Activated naive CD8-positive, alpha-beta T cell treated with anti-CD3 and anti-CD28 coated beads, Interleukin-2, amount 10 ng/mL, durations not matched to agents 7 days and 5 days (primary cell): ENCODE measurements around the gene ATP9B. TPM values are rescaled to one million over a fixed set of nuclear protein-coding genes. Genes with fewer than 3 reads are reported as not detected.
"Not testable (repeated sequence)": the region's sequence is repeated elsewhere in the genome, so short reads cannot be mapped to it uniquely, and the experiment has no call there.

Source experiments
- ATAC-seq: fragments of 150-1000 bp; cut with Tn5 transposase; one replicate; pipeline ENCODE4 v1.10.0; 2021; ENCODE audit warnings: low read depth, moderate library complexity
- POLR2A ChIA-PET: fragments of 350-600 bp; sonication (Branson Sonifier 250); formaldehyde crosslinking; loops from one replicate; lab custom pipeline; 2021; ENCODE audit warnings: antibody characterized with exemption; lab: Charles Lee
- DNase-seq: peaks from one replicate; pipeline ENCODE4 v3.0.0; 2021
- H3K27ac Mint-ChIP-seq: one replicate; pipeline ENCODE4 v1.8.0; 2022; ENCODE audit warnings: mild to moderate bottlenecking, mixed read lengths
- H3K27me3 Mint-ChIP-seq: one replicate; pipeline ENCODE4 v1.8.0; 2022; ENCODE audit warnings: mild to moderate bottlenecking, moderate library complexity, mixed read lengths
- H3K36me3 Mint-ChIP-seq: one replicate; pipeline ENCODE4 v1.8.0; 2021; ENCODE audit warnings: mild to moderate bottlenecking, mixed read lengths
- H3K4me1 Mint-ChIP-seq: one replicate; pipeline ENCODE4 v1.8.0; 2021; ENCODE audit warnings: mixed read lengths
- H3K4me3 Mint-ChIP-seq: one replicate; pipeline ENCODE4 v1.8.0; 2022; ENCODE audit warnings: mild to moderate bottlenecking, moderate library complexity, mixed read lengths
- H3K9me3 Mint-ChIP-seq: one replicate; pipeline ENCODE4 v1.8.0; 2021; ENCODE audit warnings: mixed read lengths
- total RNA-seq, 2 experiments: library from RNA; stranded (reverse); gene quantifications; one replicate each; pipeline ENCODE4 v1.2.3, GENCODE V29; 2021

The ATP9B gene
- total RNA-seq, 2 experiments from 2014 or later = 34.2 to 39.0 TPM

DNA sequence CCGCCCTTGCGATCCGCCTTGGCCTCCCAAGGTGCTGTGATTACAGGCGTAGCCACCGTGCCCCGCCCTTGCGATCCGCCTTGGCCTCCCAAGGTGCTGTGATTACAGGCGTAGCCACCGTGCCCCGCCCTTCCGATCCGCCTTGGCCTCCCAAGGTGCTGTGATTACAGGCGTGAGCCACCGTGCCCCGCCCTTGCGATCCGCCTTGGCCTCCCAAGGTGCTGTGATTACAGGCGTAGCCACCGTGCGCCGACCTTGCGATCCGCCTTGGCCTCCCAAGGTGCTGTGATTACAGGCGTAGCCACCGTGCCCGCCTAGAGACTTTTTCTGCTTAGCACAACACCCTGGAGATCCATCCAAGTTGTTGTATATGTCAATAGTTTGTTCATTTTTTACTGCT is 103.1 kb downstream of the ATP9B start:
- POLR2A ChIA-PET, H3K27me3 Mint-ChIP-seq, DNase-seq, H3K9me3 Mint-ChIP-seq, H3K36me3 Mint-ChIP-seq, H3K4me1 Mint-ChIP-seq, H3K27ac Mint-ChIP-seq, ATAC-seq, H3K4me3 Mint-ChIP-seq: not testable (repeated sequence)

GRCh38 chr18:79173742-79174141 is 104.5 kb downstream of the ATP9B start:
- POLR2A ChIA-PET = no interaction called here
- Mint-ChIP-seq H3K4me1 (no peaks in the 10 kb centered on the region), H3K27ac (no peak overlapping the region), H3K36me3 (peaks cover 11% of the 10 kb centered on the region), H3K9me3 (no peaks in the 10 kb centered on the region), H3K27me3 (no peaks in the 10 kb centered on the region), H3K4me3 (no peak overlapping the region)
- no peak for ATAC-seq
- no peak for DNase-seq

DNA sequence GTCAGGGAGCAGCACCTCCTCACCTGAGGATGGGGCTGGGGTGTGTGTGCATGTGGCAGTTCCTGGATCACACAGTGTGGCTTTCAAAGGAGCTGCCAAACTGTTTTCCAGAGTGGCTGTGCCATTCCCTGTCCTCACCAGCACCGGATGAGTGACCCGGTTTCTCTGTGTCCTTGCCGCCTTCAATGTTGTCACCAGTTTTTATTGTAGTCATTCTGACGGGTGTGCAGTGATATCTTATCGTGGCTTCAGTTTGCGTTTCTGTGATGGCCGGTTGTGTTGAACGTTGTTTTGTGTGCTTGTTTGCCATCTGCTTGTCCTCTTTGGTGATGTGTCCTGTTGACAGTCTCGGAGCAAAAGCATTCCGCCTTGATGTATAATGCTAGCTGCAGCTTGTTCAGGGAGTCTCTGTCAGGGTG is 108.9 kb downstream of the ATP9B start:
- H3K4me1 Mint-ChIP-seq = no peaks in the 10 kb centered on the region

GRCh38 chr18:79182047-79182713 is 113.0 kb downstream of the ATP9B start:
- no peaks in the 10 kb centered on the region for H3K9me3 Mint-ChIP-seq
- peaks cover 6% of the 10 kb centered on the region for H3K36me3 Mint-ChIP-seq
- H3K4me3 Mint-ChIP-seq = no peak overlapping the region
- H3K27ac Mint-ChIP-seq = no peak overlapping the region
- POLR2A ChIA-PET = no interaction called here
- DNase-seq (no peak), ATAC-seq (no peak)
- H3K27me3 Mint-ChIP-seq = no peaks in the 10 kb centered on the region
- H3K4me1 Mint-ChIP-seq = peaks cover 3% of the 10 kb centered on the region

More for the DNA sequence above, 108.9 kb downstream of the ATP9B start:
- H3K36me3 Mint-ChIP-seq = peaks cover 12% of the 10 kb centered on the region
- no peaks in the 10 kb centered on the region for H3K9me3 Mint-ChIP-seq
- DNase-seq (no peak), ATAC-seq (no peak)
- POLR2A ChIA-PET = no interaction called here
- H3K27me3 Mint-ChIP-seq = no peaks in the 10 kb centered on the region
- no peak overlapping the region for H3K4me3 Mint-ChIP-seq
- H3K27ac Mint-ChIP-seq = no peak overlapping the region

- no peaks in the 10 kb centered on the region for H3K27me3 Mint-ChIP-seq
- no peaks in the 10 kb centered on the region for H3K9me3 Mint-ChIP-seq
- H3K4me3 Mint-ChIP-seq = no peak overlapping the region
- POLR2A ChIA-PET = interaction anchor here (0.6 kb wide), 1 partner anchor 8 kb away, joined by 3 read pairs; no protein-coding TSS in a partner anchor
- H3K27ac Mint-ChIP-seq = no peak overlapping the region
- DNase-seq (no peak), ATAC-seq (no peak)
- peaks cover 7% of the 10 kb centered on the region for H3K4me1 Mint-ChIP-seq
- peaks cover 1% of the 10 kb centered on the region for H3K36me3 Mint-ChIP-seq
These were observed 116.5 kb downstream of the ATP9B start for GRCh38 chr18:79185648-79186047.

GRCh38 chr18:79186649-79187048 is 117.5 kb downstream of the ATP9B start:
- no peak for ATAC-seq
- DNase-seq = no peak
- Mint-ChIP-seq H3K9me3 (no peaks in the 10 kb centered on the region), H3K4me3 (no peak overlapping the region), H3K36me3 (peaks cover 7% of the 10 kb centered on the region), H3K27me3 (no peaks in the 10 kb centered on the region), H3K4me1 (peaks cover 7% of the 10 kb centered on the region), H3K27ac (no peak overlapping the region)
- POLR2A ChIA-PET = no interaction called here

- Mint-ChIP-seq H3K36me3 (peaks cover 6% of the 10 kb centered on the region), H3K4me3 (no peak overlapping the region), H3K9me3 (no peaks in the 10 kb centered on the region), H3K27me3 (no peaks in the 10 kb centered on the region), H3K4me1 (peaks cover 7% of the 10 kb centered on the region), H3K27ac (no peak overlapping the region)
- DNase-seq = no peak
- ATAC-seq = no peak
- POLR2A ChIA-PET = no interaction called here
These were observed 118.5 kb downstream of the ATP9B start for GRCh38 chr18:79187532-79188277.

DNA sequence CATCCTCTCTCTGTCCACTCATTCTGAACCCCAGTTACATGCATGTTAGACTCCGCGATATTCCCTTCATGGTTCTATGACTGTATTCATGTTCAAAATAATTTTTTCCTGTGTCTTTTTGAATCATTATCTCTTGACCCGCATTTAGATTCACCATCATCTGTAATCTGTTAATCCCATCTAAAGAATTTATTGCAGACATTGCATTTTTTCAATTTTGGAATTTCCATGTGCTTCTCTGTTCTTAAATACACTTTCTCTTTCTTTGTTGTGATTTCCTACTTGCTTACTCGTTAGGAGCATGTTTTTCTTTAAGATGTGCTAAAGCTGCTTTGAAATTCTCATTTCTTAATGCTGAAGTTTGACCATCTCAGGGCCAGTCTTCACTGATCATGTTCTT is 122.2 kb downstream of the ATP9B start:
- Mint-ChIP-seq H3K4me1 (peaks cover 7% of the 10 kb centered on the region), H3K27ac (no peak overlapping the region), H3K4me3 (no peak overlapping the region), H3K9me3 (no peaks in the 10 kb centered on the region), H3K36me3 (peaks cover 6% of the 10 kb centered on the region), H3K27me3 (no peaks in the 10 kb centered on the region)
- ATAC-seq = no peak
- no peak for DNase-seq
- POLR2A ChIA-PET = no interaction called here

DNA sequence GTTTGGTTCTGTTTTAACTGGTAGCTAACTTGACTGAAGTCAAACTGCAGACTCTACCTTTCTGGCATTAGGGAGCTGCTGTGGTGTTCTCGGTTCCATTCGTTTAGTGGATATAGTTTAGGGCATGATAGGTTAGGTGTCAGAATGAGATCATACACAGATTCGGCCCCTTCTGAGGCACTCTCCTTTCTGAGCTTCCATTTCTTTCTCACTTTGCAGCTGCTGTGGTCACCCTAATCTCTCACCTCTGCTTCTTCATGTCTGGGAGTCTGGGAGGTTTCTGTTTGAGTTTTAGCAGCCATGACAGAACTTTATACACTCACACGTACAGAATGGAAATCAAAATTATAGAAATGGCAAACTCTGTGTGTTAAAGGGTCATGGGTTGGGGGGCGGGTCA is 122.8 kb downstream of the ATP9B start:
- DNase-seq (no peak), ATAC-seq (no peak)
- H3K9me3 Mint-ChIP-seq = no peaks in the 10 kb centered on the region
- POLR2A ChIA-PET = no interaction called here
- H3K4me1 Mint-ChIP-seq = peaks cover 5% of the 10 kb centered on the region
- no peaks in the 10 kb centered on the region for H3K27me3 Mint-ChIP-seq
- no peak overlapping the region for H3K4me3 Mint-ChIP-seq
- peaks cover 6% of the 10 kb centered on the region for H3K36me3 Mint-ChIP-seq
- no peak overlapping the region for H3K27ac Mint-ChIP-seq

- POLR2A ChIA-PET = no interaction called here
- Mint-ChIP-seq H3K27ac (no peak overlapping the region), H3K36me3 (peaks cover 9% of the 10 kb centered on the region), H3K9me3 (no peaks in the 10 kb centered on the region), H3K4me1 (no peaks in the 10 kb centered on the region), H3K27me3 (no peaks in the 10 kb centered on the region), H3K4me3 (no peak overlapping the region)
- no peak for ATAC-seq
- no peak for DNase-seq
These were observed 124.6 kb downstream of the ATP9B start for GRCh38 chr18:79193826-79194225.

DNA sequence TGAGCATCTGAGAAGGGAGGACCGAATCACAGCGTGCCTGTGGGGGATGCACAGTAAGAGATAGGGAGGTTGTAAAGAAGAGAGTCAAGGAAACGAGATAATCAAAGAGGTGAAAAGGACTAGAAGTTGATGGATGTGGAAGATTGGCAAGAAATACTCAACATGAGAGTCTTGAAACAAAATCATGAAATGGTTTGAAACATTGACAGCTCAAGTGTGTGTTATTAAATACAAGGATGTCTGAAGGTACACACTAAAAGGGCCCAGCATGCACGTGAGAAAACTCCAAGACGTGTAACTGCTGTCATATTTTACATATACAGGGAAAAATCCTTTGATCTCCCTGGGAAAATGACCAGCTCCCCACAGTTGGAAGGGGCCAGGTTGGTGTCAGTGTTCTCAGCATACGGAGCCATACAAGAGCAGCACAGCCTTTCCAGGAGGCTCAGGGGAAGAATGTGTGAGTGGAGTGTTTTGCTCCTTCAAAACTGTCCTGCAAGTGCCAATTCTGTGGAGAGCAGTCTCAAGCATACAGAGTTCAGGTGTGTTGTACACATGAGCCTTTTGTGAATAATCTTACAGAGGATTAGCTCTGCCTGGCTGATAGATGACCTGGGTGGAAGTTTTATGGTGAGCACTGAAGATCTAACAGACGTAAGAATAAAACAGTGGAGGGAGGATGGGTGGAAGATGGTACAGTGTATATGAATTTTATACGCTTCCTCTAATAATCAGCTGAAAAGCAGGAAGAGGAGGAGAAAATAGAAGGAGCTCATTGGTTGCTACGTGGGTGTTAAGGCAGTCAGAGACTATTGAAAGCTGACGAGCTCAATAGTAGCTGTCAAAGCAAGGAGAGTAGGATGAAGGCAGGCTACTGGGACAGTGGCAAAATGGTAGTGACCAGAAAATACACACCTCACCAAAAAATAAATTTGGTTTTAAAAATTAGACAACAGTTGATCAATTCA is 126.8 kb downstream of the ATP9B start:
- Mint-ChIP-seq H3K4me1 (peaks cover 4% of the 10 kb centered on the region), H3K36me3 (peaks cover 9% of the 10 kb centered on the region), H3K4me3 (no peak overlapping the region), H3K27me3 (no peaks in the 10 kb centered on the region), H3K27ac (no peak overlapping the region), H3K9me3 (no peaks in the 10 kb centered on the region)
- ATAC-seq = no peak
- DNase-seq = no peak
- POLR2A ChIA-PET = no interaction called here

- Mint-ChIP-seq H3K27me3 (no peaks in the 10 kb centered on the region), H3K4me3 (no peak overlapping the region), H3K4me1 (peaks cover 9% of the 10 kb centered on the region), H3K9me3 (no peaks in the 10 kb centered on the region), H3K27ac (no peak overlapping the region), H3K36me3 (peaks cover 5% of the 10 kb centered on the region)
- ATAC-seq (no peak), DNase-seq (no peak)
- POLR2A ChIA-PET = no interaction called here
These were observed 128.3 kb downstream of the ATP9B start for GRCh38 chr18:79197531-79197930.

- no peaks in the 10 kb centered on the region for H3K9me3 Mint-ChIP-seq
- ATAC-seq = peak; percentile 26
- H3K27me3 Mint-ChIP-seq = no peaks in the 10 kb centered on the region
- H3K27ac Mint-ChIP-seq = no peak overlapping the region
- POLR2A ChIA-PET = no interaction called here
- no peak overlapping the region for H3K4me3 Mint-ChIP-seq
- DNase-seq = no peak
- peaks cover 14% of the 10 kb centered on the region for H3K4me1 Mint-ChIP-seq
- H3K36me3 Mint-ChIP-seq = peaks cover 5% of the 10 kb centered on the region
These were observed 130.6 kb downstream of the ATP9B start for GRCh38 chr18:79199691-79200374.
